Adipose tissue (tissue), 3 donors: Measurements from ENCODE around the gene MT1H. TPM values are rescaled to one million over a fixed set of nuclear protein-coding genes. Genes with fewer than 3 reads are reported as not detected.
"Not testable (repeated sequence)": the region's sequence is repeated elsewhere in the genome, so short reads cannot be mapped to it uniquely, and the experiment has no call there.

ENCODE experiments used
- H3K27ac ChIP-seq: one replicate; pipeline ENCODE4 v1.5.1; 2013; ENCODE audit warnings: low read depth, low read length
- WGBS, 3 donors: extraction: QIAGEN DNeasy Blood & Tissue Kit; methylation state at CpG; one replicate each; pipeline ENCODE4 v1.1.7; 2013; 5-methylcytosine and 5-hydroxymethylcytosine counted together
- polyA plus RNA-seq, 3 donors: library from polyadenylated mRNA; stranded (reverse); fragments of 200-250 nt; gene quantifications; one replicate each; pipeline ENCODE4 v1.2.3, GENCODE V29; 2013
- donor health status: healthy with polysubstance abuse.
- donor health status: Bipolar disorder and iron deficiency.
- donor health status: healthy.

The MT1H gene
- polyA plus RNA-seq: 10 to 100 TPM in 2 of 3 donors, 1 to 10 TPM in 1; 6.4 to 67.9 (median 60.5) TPM

DNA sequence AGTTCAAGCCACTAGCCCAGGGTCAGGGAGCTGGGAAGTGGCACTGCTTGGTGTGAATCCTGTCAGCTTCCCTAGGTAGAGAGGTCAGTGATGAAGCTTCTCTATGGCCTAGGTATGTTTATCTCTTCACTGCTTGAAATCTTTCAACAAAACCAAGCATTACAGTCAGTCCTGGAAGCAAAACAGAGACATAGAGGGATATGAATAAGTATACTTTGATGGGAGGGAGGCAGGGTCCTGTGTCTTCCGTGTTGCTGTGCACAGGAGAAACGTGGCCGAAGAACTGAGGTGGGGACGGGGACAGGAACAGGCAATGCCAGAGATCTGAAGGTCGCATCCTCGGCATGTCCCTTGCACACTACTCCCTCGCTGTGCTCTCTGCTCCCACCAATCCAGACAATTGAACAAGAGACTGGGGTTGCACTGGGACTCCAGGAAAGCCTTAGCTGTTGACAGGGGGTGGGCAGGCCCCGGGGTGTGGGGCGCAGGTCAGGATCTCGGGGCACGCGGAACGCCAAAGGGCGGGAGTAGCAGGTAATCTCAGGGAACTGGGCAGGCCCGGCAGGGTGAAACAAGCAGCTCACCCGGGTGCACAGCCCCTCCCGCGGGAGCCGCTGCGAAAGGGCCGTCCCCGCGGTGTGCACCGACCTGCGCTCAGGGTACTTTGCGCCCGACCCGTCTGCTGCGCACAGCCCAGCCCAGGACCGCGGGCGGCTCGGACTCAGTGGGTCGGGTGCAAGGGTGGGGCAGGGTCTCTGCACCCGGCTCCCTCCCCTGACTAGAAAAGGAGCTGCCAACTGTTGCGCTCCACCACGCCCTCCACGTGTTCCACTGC, at the start of gene MT1H:
Gene MT1H (plus strand): TSS at position 810 of the 835 bp plus-strand sequence. CDS start 71 bp downstream, outside the sequence.
- WGBS, 3 donors: 12 to 19% (median 17%) methylated on average over 37 to 38 of the region's 38 CpGs
- no peak within 1 kb of the TSS for H3K27ac ChIP-seq

- H3K27ac ChIP-seq: no peak overlapping the region
- WGBS, 3 donors: 76 to 90% (median 77%) methylated on average over 8 of the region's 8 CpGs
These were observed 49.2 kb upstream of the MT1H start for GRCh38 chr16:56620339-56620897.

DNA sequence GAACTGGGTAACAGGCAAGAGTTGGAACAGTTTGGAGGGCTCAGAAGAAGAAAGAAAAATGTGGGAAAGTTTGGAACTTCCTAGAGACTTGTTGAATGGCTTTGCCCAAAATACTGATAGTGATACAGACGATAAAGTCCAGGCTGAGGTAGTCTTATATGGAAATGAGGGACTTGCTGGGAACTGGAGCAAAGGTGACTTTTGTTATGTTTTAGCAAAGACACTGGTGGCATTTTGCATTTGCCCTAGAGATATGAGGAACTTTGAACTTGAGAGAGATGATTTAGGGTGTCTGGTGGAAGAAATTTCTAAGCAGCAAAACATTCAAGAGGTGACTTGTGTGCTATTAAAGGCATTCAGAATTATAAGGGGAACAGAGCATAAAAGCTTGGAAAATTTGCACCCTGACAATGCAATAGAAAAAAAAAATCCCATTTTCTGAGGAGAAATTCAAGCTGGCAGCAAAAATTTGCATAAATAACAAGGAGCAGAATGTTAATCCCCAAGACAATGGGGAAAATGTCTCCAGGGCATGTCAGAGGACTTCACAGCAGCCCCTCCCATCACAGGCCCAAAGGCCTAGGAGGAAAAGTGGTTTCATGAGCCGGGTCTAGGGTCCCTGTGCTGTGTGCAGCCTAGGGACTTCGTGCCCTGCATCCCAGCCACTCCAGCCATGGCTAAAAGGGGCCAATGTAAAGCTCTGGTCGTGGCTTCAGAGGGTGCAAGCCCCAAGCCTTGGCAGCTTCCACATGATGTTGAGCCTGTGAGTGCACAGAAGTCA, 47.8 kb upstream of the MT1H start:
- 79 to 86% (median 84%) methylated on average over 4 of the region's 4 CpGs for WGBS, 3 donors
- H3K27ac ChIP-seq: not testable (repeated sequence)

DNA sequence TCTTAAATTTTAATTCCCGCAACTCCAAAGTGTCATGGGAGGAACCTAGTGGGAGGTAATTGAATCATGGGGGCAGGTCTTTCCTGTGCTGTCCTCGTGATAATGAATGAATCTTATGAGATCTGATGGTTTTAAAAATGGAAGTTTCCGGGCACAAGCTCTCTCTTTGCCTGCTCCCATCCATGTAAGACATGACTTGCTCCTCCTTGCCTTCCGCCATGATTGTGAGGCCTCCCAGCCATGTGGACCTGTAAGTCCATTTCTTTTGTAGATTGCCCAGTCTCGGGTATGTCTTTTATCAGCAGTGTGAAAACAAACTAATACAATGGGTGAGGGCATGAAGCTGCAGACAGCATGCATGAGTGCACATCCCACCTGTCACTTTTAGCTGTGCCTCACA, 46.4 kb upstream of the MT1H start:
- H3K27ac ChIP-seq: not testable (repeated sequence)
- 89 to 94% (median 91%) methylated on average over 5 of the region's 5 CpGs for WGBS, 3 donors

DNA sequence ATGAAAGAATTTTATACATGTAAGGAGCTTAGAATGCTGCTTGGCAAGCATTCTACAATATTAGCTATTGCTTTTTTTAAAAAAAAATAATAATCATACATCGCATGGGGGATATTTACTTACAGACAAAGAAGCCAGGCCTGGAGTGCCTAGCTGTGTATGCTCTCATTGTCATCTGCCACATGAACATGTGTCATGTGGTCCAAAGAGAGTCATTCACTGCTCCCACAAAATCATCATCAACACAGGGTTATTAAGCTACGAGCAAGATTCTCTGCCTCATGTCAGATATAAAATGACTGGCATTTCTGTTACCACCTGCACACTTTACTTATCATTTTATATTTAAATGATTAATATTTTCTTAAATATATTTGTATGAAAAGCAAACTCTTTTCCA, 46.0 kb upstream of the MT1H start:
- WGBS, 3 donors: 95 to 98% (median 96%) methylated on average over 2 of the region's 2 CpGs
- no peak overlapping the region for H3K27ac ChIP-seq

DNA sequence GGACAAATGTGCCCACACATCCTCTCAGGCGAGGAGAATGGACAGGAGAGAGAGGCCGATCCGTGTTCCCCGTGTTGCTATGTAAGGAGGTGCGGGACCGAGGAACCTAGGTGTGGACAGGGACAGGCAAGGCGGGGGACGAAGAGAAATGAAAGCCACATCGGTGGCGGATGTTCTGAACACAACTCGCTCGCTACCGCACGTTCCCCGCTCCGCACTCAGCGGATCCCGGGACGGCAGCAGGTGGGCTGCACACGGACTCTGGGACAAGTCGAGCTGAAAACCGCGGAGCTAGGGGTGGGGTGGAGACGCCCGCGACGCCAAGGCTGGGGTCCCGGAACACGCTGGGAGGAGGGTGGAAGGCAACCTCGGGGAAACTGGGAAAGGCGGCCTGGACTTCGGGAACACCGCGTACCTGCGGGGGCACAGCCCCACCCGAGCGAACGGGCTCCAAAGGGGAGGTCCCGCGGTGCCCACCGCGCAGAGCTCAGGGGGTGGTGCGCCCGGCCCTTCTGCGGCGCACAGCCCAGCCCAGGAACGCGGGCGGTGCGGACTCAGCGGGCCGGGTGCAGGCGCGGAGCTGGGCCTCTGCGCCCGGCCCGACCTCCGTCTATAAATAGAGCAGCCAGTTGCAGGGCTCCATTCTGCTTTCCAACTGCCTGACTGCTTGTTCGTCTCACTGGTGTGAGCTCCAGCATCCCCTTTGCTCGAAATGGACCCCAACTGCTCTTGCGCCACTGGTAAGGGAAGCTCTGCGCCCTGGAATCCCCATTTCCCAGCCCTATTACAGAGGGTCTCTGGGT, 44.3 kb upstream of the MT1H start, which contains the start of gene MT1E:
Gene MT1E (plus strand): TSS at position 642 of the 803 bp plus-strand sequence. CDS start 71 bp downstream, at position 713.
- WGBS, 3 donors: 1 to 2% (median 2%) methylated on average over 60 to 62 of the region's 62 CpGs
- H3K27ac ChIP-seq: peak within 1 kb of the TSS; percentile 87

DNA sequence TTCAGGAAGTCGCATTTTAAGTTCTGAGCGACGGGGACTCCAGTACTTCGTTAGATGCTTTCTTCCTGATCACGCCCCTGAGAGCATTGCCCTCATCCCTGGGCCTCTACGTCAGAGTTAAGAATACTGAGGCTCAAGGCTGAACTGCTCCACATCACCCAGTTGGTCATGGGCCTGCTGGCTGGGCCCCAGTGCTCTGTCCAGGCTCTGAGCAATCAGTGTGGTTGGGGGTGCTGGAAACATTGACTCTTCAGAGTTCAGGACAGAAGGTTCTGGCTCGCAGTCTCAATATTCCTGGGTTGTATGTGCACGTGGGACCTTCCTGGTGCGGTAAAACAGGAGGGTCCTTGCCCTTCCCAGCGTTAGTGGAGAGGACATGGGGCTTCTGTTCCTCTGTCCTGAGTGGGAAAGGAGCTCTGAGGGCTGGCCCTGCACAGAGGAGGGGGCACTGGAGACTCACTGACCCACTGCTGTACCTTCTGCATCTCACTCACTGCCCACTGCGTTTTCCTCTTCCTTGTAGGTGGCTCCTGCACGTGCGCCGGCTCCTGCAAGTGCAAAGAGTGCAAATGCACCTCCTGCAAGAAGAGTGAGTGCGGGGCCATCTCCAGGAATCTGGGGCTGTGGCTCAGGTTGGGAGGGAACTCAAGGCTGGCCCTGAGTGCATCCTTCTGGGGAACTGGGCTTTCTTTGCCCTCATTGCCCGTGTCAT, 43.5 kb upstream of the MT1H start:
- 8 to 21% (median 19%) methylated on average over 16 of the region's 16 CpGs for WGBS, 3 donors
- H3K27ac ChIP-seq: peak overlapping the region; percentile 16

- WGBS, 3 donors: 26 to 60% (median 48%) methylated on average over 7 of the region's 7 CpGs
- peak overlapping the region; percentile 46 for H3K27ac ChIP-seq
These were observed 42.9 kb upstream of the MT1H start for GRCh38 chr16:56626685-56627084.

DNA sequence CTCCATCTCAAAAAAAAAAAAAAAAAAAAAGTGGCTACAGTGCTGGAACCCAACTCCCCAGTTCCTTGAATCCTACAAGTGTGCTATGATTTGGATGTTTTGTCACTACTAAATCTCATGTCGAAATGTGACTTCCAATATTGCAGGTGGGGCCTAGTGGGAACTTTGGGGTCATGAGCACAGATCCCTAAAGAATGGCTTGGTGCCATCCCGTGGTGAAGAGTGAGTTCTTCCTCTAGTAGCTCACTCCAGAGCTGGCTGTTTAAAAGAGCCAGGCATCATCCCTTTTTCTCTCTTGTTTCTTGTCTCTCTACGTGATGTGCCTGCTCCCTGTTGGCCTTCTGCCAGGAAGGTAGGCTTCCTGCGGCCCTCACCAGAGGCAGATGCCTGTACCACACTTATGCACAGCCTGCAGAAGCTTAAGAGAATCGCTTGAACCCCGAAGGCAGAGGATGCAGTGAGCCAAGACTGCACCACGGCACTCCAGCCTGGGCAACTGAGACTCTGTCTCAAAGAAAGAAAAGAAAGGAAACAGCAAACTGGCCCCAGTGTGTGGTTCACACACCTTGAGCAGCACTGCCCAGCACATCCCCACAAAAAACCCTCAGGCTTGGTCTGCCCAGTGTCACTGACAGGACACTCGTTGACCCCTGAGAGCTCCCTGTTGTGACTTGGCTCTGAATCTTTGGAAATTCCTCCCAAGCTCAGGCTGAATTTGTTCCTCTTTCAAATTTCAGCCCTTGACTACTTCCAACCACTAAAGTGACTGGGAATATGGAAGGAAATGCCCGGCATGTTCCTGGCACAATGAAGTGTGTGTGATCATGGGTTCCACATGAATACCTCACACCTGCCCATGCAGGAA, 40.9 kb upstream of the MT1H start:
- H3K27ac ChIP-seq: no peak overlapping the region
- 66 to 73% (median 69%) methylated on average over 9 of the region's 9 CpGs for WGBS, 3 donors

- H3K27ac ChIP-seq: no peak overlapping the region
- WGBS, 3 donors: 69 to 93% (median 89%) methylated on average over 3 of the region's 3 CpGs
These were observed 40.1 kb upstream of the MT1H start for GRCh38 chr16:56629531-56629930.

DNA sequence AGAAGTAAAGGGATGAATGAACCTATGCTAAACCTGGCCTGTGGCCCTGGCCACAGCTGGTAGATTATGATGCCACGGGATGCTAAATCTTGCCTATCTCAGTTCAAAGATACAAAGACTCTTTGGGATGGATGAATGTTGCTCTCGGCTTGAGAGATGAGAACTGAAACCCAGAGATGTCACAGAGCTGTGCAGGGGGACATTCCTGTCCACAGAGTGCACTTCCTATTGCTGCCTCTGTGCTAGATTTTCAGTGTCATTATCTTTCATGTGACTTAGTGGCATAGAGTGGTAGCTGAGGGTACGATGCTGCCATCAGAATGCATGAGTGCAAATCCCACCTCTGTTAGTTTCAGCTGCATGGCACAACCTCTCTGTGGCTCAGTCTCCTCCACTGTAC, 39.5 kb upstream of the MT1H start:
- H3K27ac ChIP-seq: no peak overlapping the region
- 76 to 88% (median 87%) methylated on average over 3 of the region's 3 CpGs for WGBS, 3 donors

GRCh38 chr16:56631197-56631596, 38.4 kb upstream of the MT1H start:
- no peak overlapping the region for H3K27ac ChIP-seq
- WGBS, 3 donors: 88 to 90% (median 88%) methylated on average over 10 of the region's 10 CpGs

GRCh38 chr16:56631832-56632155, 37.8 kb upstream of the MT1H start:
- H3K27ac ChIP-seq: peak overlapping the region; percentile 30
- 19 to 22% (median 19%) methylated on average over 14 of the region's 14 CpGs for WGBS, 3 donors

DNA sequence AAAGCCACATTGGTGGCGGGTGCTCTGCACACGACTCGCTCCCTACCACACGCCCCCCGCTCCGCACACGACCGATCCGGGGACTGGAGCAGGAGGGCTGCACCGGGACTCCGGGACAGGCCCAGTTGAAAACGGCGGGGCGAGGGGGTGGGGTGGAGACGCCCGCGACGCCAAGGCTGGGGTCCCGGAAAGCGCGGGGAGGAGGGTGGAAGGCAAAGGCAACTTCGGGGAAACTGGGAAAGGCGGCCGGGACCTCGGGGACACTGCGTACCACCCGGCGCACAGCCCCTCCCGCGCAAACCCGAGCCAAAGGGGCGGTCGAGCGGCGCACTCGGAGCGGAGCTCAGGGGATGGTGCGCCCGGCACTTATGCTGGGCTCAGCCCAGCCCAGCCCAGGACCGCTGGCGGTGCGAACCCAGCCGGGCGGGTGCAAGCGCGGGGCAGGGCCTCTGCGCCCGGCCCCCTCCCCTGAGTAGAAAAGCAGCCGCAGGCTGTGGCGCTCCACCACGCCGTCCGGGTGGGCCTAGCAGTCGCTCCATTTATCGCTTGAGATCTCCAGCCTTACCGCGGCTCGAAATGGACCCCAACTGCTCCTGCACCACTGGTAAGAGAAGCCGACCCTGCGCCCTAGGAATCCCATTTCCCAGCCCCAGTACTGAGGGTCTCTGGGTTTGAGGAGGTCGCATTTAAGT, 37.3 kb upstream of the MT1H start, which contains the start of gene MT1M:
Gene MT1M (plus strand): TSS at position 504 of the 692 bp plus-strand sequence. CDS start 73 bp downstream, at position 577.
- 1% methylated on average over 58 to 61 of the region's 61 CpGs for WGBS, 3 donors
- peak within 1 kb of the TSS; percentile 41 for H3K27ac ChIP-seq

GRCh38 chr16:56632848-56633365, 36.7 kb upstream of the MT1H start:
- H3K27ac ChIP-seq: peak overlapping the region; percentile 41
- 31 to 37% (median 31%) methylated on average over 6 of the region's 6 CpGs for WGBS, 3 donors

DNA sequence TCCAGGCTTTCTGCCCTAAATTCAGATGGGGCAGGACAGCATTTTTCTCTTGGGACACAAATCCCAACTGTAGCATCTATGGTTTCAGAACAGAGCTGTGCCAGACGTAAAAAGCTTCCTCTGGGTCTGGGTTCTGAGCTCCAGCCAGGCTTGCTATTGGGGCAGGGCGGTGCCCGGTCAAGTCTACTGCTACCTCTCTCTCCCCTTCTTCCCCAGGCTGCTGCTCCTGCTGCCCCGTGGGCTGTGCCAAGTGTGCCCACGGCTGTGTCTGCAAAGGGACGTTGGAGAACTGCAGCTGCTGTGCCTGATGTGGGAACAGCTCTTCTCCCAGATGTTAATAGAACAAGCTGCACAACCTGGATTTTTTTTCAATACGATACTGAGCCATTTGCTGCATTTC, 36.1 kb upstream of the MT1H start:
- no peak overlapping the region for H3K27ac ChIP-seq
- WGBS, 3 donors: 45 to 63% (median 51%) methylated on average over 7 of the region's 7 CpGs
